ENCODE measurements around the gene CXCR4.
A peak's percentile ranks its signal among the peaks of the same experiment; 100 is the strongest.

The CXCR4 gene

GRCh38 chr2:136117909-136118818, at the start of gene CXCR4:
TSS of gene CXCR4 (minus strand) at chr2:136118149. CDS start at chr2:136118060, 89 bp downstream.
- peak; percentile 96 for DNase-seq (ENCODE audit: low spot score)

DNA sequence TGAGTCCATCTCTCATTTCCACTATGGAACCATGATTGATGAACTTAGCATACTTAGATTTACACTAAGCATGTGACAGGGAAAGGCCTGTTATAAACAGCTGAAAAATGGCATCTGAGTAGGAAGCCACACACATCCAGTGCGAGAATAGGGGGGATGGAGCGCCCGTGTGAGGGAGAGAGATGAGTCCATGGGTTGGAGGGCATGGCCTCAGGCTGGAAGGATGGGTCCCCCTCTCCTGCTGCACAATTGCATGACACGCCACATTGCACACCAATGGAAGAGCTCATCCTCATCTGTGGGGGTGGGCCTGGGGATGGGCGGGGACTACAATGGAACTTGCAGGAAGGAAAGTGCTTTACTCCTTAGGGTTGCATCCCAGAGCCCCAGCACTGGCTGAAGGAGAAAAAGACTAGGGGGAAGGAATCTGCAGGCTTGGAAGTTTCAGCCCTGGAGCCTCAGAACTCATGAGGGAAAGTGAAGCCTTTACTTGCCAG, 46.4 kb upstream of the CXCR4 start:
- no peak for DNase-seq (ENCODE audit: low spot score)

DNA sequence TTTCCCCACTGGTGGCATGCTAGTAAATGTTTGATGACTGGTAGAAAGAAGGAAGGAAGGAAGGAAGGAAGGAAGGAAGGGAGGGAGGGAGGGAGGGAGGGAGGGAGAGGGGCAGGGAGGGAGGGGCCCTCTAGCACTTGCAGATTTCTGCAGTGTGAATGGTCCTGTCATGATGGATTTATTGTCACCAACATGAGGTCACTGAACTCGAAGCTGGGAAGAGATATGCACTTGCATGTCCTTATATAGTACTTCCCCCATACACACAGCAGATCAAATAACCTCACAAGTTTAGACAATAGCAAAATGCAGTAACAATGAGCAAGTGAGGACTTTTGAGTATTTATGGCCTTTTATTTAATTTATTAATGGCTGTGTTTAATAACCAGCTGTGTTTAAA, 44.5 kb upstream of the CXCR4 start:
- DNase-seq (ENCODE audit: low spot score) = no peak

GRCh38 chr2:136156411-136156810, 38.5 kb upstream of the CXCR4 start:
- no peak for DNase-seq (ENCODE audit: low spot score)

DNA sequence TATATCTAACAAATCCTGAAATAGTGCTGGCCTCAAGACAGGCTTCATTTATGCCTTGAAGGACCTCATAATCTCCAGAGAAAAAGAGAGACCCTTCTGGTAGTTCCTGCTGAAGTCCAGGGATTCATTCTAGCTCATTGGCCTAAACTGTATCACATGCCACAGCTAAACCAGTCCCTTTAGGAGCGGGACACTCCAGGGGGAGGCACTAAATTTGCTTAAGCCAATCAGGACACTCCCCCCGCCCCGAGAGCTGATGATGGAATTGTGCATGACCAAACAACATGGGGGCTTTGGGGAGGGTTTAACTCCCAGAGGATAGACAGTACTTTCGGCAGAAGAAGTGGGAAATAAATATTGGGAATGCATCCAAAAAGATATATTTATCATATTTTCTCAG, 36.4 kb upstream of the CXCR4 start:
- DNase-seq (ENCODE audit: low spot score) = no peak

- no peak for DNase-seq (ENCODE audit: low spot score)
Measured at GRCh38 chr2:136151021-136151971, 33.3 kb upstream of the CXCR4 start.

GRCh38 chr2:136149011-136149410, 31.1 kb upstream of the CXCR4 start:
- no peak for DNase-seq (ENCODE audit: low spot score)

GRCh38 chr2:136146564-136146963, 28.6 kb upstream of the CXCR4 start:
- no peak for DNase-seq (ENCODE audit: low spot score)

DNA sequence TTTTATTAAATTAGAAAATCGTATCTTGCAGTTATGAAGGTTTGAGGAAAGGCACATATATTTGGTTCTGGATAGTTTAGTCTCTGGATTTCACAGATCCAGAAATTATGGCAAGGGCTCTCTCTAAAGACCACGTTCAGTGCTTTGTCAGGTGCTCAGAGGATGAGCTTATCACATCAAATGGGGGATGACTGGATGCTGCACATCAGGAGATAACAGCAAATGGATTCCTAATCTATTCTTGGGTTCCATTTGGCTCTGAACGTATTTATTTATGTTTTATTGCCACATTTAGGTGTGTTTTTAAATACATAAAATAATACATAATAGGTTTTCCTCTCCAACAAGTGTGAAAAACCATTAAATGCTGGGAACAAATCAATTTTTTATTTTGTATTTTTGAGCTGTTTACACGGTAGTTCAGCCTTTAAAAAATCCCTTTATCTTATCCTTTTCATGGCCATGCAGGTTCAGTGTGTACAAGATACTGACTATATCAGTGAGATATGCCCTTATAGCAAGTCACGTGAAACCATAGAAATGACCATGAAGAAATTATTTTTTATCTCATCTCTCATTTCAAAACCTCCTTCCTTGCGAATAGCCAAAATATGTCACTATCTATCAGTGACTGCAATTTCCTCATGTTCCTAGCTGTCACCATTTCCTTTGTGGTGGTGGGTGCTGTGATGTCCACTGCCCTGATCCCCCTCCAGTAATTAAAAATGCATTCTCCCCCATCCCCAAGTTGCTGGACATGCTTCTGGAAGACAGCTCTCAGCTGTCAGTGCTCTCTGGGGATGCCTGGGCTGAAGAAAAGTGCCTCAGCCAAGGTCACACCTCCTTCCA, 25.9 kb upstream of the CXCR4 start:
- no peak for DNase-seq (ENCODE audit: low spot score)

DNA sequence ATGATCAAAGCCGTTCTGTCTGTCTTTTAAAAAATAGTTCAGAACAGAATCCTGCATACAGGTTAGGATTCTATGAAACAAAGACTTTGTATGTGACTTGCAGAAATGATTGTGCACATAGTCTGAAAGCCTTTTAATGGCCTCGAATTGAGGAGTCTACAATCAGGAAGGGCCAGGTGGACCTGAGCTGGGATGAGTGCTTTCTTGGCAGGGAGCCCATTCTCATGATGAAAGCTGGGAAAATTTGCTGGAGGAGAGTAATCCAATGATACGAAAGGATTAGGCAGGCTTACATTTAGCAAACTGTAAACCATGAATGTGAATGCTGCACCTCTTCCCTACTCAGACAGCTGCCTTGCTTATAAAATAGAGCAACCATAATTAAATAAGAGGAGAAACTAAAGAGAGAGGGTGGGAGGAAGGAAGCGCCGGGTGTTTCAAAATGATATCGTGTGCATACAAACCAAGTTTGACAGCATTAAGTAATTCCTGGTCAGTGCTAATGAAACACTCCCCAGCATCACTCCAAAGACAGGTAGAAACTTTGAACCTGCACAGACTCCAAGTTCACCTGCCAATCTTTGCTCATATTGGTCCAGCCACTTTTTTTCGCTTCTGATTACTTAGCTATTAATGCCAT, 23.7 kb upstream of the CXCR4 start:
- DNase-seq (ENCODE audit: low spot score) = no peak

- DNase-seq (ENCODE audit: low spot score) = peak; percentile 56
Measured at GRCh38 chr2:136139631-136140030, 21.7 kb upstream of the CXCR4 start.

- no peak for DNase-seq (ENCODE audit: low spot score)
Measured at GRCh38 chr2:136137982-136138381, 20.0 kb upstream of the CXCR4 start.

DNA sequence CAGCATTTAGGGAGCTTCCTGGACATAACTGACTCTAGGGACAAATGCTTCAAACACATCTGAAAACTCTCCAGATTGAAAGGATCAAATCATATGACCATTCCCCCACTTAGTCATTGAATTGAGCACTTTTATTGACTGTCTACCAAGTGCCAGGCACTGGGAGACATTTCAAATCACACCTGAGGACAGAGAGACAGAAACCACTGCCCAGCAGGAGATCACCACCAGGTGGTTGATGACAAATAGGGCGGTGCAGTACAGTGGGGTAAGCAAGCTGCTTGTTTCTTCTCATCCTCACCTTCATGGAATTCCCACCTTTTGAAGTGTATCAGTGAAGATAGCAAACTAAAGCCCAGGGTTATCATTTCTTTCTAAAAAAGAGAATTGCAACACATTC, 19.0 kb upstream of the CXCR4 start:
- peak; percentile 80 for DNase-seq (ENCODE audit: low spot score)

- DNase-seq (ENCODE audit: low spot score) = peak; percentile 94
Measured at GRCh38 chr2:136135921-136136906, 18.3 kb upstream of the CXCR4 start.

DNA sequence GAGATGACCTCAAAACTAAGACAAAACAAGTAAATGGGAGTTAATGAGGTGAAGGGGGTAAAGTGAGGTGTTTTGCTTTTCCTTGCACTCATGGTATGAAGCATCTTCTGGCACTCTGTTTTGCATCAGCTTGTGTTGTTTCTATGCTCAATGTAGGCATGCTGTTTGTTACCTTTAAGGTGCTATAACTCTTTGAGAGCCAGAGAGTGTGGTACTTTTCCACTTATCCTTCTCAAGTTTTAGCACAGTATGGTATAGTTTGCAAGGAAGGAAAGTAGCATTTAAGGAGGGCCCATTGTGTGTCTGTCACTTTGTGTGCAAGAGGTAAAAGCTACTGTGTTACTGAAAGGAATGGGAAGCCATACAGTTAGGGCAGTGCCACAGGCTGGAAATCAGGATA, 17.5 kb upstream of the CXCR4 start:
- no peak for DNase-seq (ENCODE audit: low spot score)

GRCh38 chr2:136134126-136134525, 16.2 kb upstream of the CXCR4 start:
- peak; percentile 91 for DNase-seq (ENCODE audit: low spot score)

DNA sequence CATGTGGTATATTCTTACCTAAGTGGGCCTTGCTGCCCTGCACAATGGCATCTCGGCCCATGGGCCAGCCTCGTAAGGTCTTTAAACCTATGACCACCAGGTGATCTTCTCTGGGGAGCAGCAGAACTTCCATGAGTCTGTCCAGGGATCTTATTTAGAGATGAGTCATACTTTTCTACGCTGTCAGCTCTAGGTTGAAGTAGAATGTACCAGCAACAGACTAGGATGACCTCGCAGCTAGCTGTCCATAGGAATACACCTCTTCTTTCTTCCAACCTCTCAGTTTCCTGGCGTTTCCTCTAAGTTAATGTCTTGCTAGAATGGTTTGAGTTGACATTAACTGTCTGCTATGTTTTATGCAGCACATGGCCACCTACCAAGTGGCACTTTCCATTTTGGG, 15.6 kb upstream of the CXCR4 start:
- no peak for DNase-seq (ENCODE audit: low spot score)

- no peak for DNase-seq (ENCODE audit: low spot score)
Measured at GRCh38 chr2:136133176-136133575, 15.2 kb upstream of the CXCR4 start.

- no peak for DNase-seq (ENCODE audit: low spot score)
Measured at GRCh38 chr2:136132825-136133155, 14.8 kb upstream of the CXCR4 start.

All from CD4-positive, alpha-beta T cell treated with Interleukin-2 at 100 ng/mL for 4 hours (primary cell).